GM21825 (cell line): Measurements from ENCODE around the gene HCRT.
"Not testable (repeated sequence)": the region's sequence is repeated elsewhere in the genome, so short reads cannot be mapped to it uniquely, and the experiment has no call there.

Source experiments
- ATAC-seq: cut with Tn5 transposase; IDR thresholded peaks from one replicate; pipeline ENCODE4 v1.9.1; 2021; ENCODE audit warnings: mild to moderate bottlenecking, moderate library complexity; ENCODE audit not compliant: unreplicated experiment

HCRT gene

GRCh38 chr17:42180411-42180921 is 4.8 kb downstream of the HCRT start:
- ATAC-seq, result no peak

- no peak for ATAC-seq
Observed at GRCh38 chr17:42179911-42180410, 5.3 kb downstream of the HCRT start.

- no peak for ATAC-seq
Observed at GRCh38 chr17:42179335-42179734, 5.9 kb downstream of the HCRT start.

- ATAC-seq, result no peak
Observed at GRCh38 chr17:42178817-42179216, 6.4 kb downstream of the HCRT start.

GRCh38 chr17:42177684-42178083 is 7.6 kb downstream of the HCRT start:
- no peak for ATAC-seq

- ATAC-seq, result no peak
Observed at GRCh38 chr17:42174126-42174783, 11.0 kb downstream of the HCRT start.

- no peak for ATAC-seq
Observed at GRCh38 chr17:42171831-42172230, 13.4 kb downstream of the HCRT start.

- ATAC-seq, result no peak
Observed at GRCh38 chr17:42169351-42169750, 15.9 kb downstream of the HCRT start.

- no peak for ATAC-seq
Observed at GRCh38 chr17:42167807-42168206, 17.4 kb downstream of the HCRT start.

- no peak for ATAC-seq
Observed at GRCh38 chr17:42166196-42166763, 19.0 kb downstream of the HCRT start.

GRCh38 chr17:42165751-42166150 is 19.5 kb downstream of the HCRT start:
- ATAC-seq, result no peak

- ATAC-seq, result no peak
Observed at GRCh38 chr17:42163696-42164407, 21.4 kb downstream of the HCRT start.

GRCh38 chr17:42163113-42163512 is 22.1 kb downstream of the HCRT start:
- ATAC-seq, result no peak

GRCh38 chr17:42160531-42160910 is 24.7 kb downstream of the HCRT start:
- ATAC-seq, result no peak

GRCh38 chr17:42159796-42160530 is 25.3 kb downstream of the HCRT start:
- ATAC-seq, result no peak

- ATAC-seq, result no peak
Observed at GRCh38 chr17:42155614-42156045, 29.6 kb downstream of the HCRT start.

GRCh38 chr17:42153919-42154742 is 31.1 kb downstream of the HCRT start:
- no peak for ATAC-seq

GRCh38 chr17:42146911-42147607 is 38.2 kb downstream of the HCRT start:
- ATAC-seq, result no peak

- ATAC-seq, result not testable (repeated sequence)
Observed at GRCh38 chr17:42143138-42143537, 42.1 kb downstream of the HCRT start.
